K562 (cell line): Measurements from ENCODE around the gene TRAF5. TPM values are rescaled to one million over a fixed set of nuclear protein-coding genes. Genes with fewer than 3 reads are reported as not detected.

ENCODE experiments used
- CBX2 ChIP-seq: fragments of 200-600 bp; sonication (generic); IDR thresholded peaks from one replicate; pipeline ENCODE4 v1.6.1; 2012; ENCODE audit warnings: mild to moderate bottlenecking, low read length, inconsistent platforms; ENCODE audit not compliant: insufficient read depth, poor library complexity, severe bottlenecking
- CTBP1 ChIP-seq: fragments of 450-650 bp; IDR thresholded peaks from 2 replicates; pipeline ENCODE4 v1.6.1; 2016; ENCODE audit warnings: borderline replicate concordance
- EP300 ChIP-seq: IDR thresholded peaks from 2 replicates; pipeline ENCODE4 v1.6.1; 2012; ENCODE audit warnings: low read length, improper control_type of control experiment
- GABPA ChIP-seq: fragments of 200-800 bp; sonication (Bioruptor generic); conservative IDR thresholded peaks from 2 replicates; pipeline ENCODE4 v1.6.1; 2016; ENCODE audit warnings: low read depth, missing genetic modification characterization, missing compliant biosample characterization
- HLTF ChIP-seq: fragments of 450-650 bp; IDR thresholded peaks from 2 replicates; pipeline ENCODE4 v1.6.1; 2016
- KDM1A ChIP-seq, 2 experiments: fragments of 450-650 bp; IDR thresholded peaks; 2 replicates each; pipeline ENCODE4 v1.6.1; 2016; ENCODE audit warnings: mild to moderate bottlenecking in 2 of 2
- NFYB ChIP-seq: IDR thresholded peaks from 2 replicates; pipeline ENCODE4 v1.6.1; 2011; ENCODE audit warnings: mild to moderate bottlenecking, moderate library complexity; ENCODE audit not compliant: insufficient read length; ENCODE audit errors: extremely low read depth
- NRF1 ChIP-seq, 2 experiments: fragments of 450-650 bp; IDR thresholded peaks in 1 of 2; conservative IDR thresholded peaks in 1 of 2; 2 replicates each; pipeline ENCODE4 v1.6.1; 2014; ENCODE audit warnings: mild to moderate bottlenecking in 2 of 2
- PHF8 ChIP-seq: fragments of 200-600 bp; sonication (generic); IDR thresholded peaks from 2 replicates; pipeline ENCODE4 v1.6.1; 2012; ENCODE audit warnings: mixed run types, mild to moderate bottlenecking, inconsistent platforms, low read length, moderate library complexity, borderline replicate concordance
- POLR2AphosphoS5 ChIP-seq: IDR thresholded peaks from 2 replicates; pipeline ENCODE4 v1.6.1; 2011; ENCODE audit warnings: mild to moderate bottlenecking, low read depth, low read length, moderate library complexity; ENCODE audit not compliant: control insufficient read depth, insufficient read depth
- RB1 ChIP-seq: fragments of 450-650 bp; IDR thresholded peaks from 2 replicates; pipeline ENCODE4 v1.6.1; 2017; ENCODE audit warnings: low read depth, mild to moderate bottlenecking
- SMARCE1 ChIP-seq: fragments of 450-650 bp; IDR thresholded peaks from 2 replicates; pipeline ENCODE4 v1.7.1; 2016; ENCODE audit warnings: mild to moderate bottlenecking
- SRSF9 ChIP-seq: fragments of 200-400 bp; formaldehyde crosslinking; IDR thresholded peaks from 2 replicates; pipeline ENCODE4 v1.6.1; 2017; ENCODE audit warnings: low read depth, low read length, borderline replicate concordance
- TEAD4 ChIP-seq, 2 experiments: sonication (generic) in 1 of 2; formaldehyde crosslinking in 1 of 2; IDR thresholded peaks; 2 replicates each; pipeline versions ENCODE4 v1.6.1 to v1.8.0; 2012 to 2022; ENCODE audit warnings: borderline replicate concordance in 1 of 2, inconsistent platforms in 1 of 2, low read length in 1 of 2, mild to moderate bottlenecking in 1 of 2, missing genetic modification reagents in 1 of 2
- TSC22D4 ChIP-seq: fragments of 450-650 bp; IDR thresholded peaks from 2 replicates; pipeline ENCODE4 v1.6.1; 2016; ENCODE audit warnings: missing genetic modification characterization, missing biosample characterization, control low read depth
- ZFP1 ChIP-seq: fragments of 450-650 bp; formaldehyde crosslinking; IDR thresholded peaks from 2 replicates; pipeline ENCODE4 v1.4.0; 2020; ENCODE audit warnings: mild to moderate bottlenecking, mixed read lengths
- ZNF311 ChIP-seq: fragments of 250-450 bp; sonication (Bioruptor Pico); IDR thresholded peaks from 2 replicates; pipeline ENCODE4 v1.4.0; 2020; ENCODE audit warnings: mild to moderate bottlenecking, moderate library complexity
- polyA plus RNA-seq, 8 experiments: library from polyadenylated mRNA; depleted of rRNA in 4 of 8; stranded (reverse) in 5 of 8; unstranded in 3 of 8; fragments of >200 nt; fragmentation: Nextera tagmentation in 2 of 8; fragmentation: Illumina TruSeq in 1 of 8; extraction: Ambion mirVana in 2 of 8; extraction: Trizol in 1 of 8; gene quantifications; 2 replicates each; pipeline versions ENCODE4 v1.2.1 to v1.2.3, GENCODE V29; 2011 to 2014; ENCODE audit warnings: inconsistent platforms in 1 of 8, missing spikeins in 1 of 8
- total RNA-seq, 7 experiments: library from RNA; depleted of rRNA in 6 of 7; stranded (reverse); fragments of >200 nt in 6 of 7; fragmentation: Illumina TruSeq in 2 of 7; extraction: Trizol in 2 of 7; gene quantifications; 2 replicates each; pipeline versions ENCODE4 v1.2.1 to v1.2.3, GENCODE V29; 2011 to 2021; ENCODE audit warnings: low replicate concordance in 1 of 7
- TF ChIP-seq, protein P1 (sequence below): fragments of 450-650 bp; IDR thresholded peaks from 2 replicates; pipeline ENCODE4 v1.6.1; 2017; ENCODE audit warnings: antibody characterized with exemption, mild to moderate bottlenecking
- TF ChIP-seq, protein P2 (sequence below): sonication (generic); formaldehyde crosslinking; IDR thresholded peaks from 2 replicates; pipeline ENCODE4 v1.8.0; 2022; ENCODE audit warnings: mild to moderate bottlenecking, missing genetic modification reagents

Gene TRAF5
- total and polyA plus RNA-seq, 9 of the 15 experiments (the other 6 are each of a cell fraction or from before 2014, with no cell fraction given) = 2.0 to 9.3 (median 5.3) TPM

GRCh38 chr1:211382714-211383480 is 56.3 kb downstream of the TRAF5 start (continued):
- TF ChIP-seq, protein P1, sequence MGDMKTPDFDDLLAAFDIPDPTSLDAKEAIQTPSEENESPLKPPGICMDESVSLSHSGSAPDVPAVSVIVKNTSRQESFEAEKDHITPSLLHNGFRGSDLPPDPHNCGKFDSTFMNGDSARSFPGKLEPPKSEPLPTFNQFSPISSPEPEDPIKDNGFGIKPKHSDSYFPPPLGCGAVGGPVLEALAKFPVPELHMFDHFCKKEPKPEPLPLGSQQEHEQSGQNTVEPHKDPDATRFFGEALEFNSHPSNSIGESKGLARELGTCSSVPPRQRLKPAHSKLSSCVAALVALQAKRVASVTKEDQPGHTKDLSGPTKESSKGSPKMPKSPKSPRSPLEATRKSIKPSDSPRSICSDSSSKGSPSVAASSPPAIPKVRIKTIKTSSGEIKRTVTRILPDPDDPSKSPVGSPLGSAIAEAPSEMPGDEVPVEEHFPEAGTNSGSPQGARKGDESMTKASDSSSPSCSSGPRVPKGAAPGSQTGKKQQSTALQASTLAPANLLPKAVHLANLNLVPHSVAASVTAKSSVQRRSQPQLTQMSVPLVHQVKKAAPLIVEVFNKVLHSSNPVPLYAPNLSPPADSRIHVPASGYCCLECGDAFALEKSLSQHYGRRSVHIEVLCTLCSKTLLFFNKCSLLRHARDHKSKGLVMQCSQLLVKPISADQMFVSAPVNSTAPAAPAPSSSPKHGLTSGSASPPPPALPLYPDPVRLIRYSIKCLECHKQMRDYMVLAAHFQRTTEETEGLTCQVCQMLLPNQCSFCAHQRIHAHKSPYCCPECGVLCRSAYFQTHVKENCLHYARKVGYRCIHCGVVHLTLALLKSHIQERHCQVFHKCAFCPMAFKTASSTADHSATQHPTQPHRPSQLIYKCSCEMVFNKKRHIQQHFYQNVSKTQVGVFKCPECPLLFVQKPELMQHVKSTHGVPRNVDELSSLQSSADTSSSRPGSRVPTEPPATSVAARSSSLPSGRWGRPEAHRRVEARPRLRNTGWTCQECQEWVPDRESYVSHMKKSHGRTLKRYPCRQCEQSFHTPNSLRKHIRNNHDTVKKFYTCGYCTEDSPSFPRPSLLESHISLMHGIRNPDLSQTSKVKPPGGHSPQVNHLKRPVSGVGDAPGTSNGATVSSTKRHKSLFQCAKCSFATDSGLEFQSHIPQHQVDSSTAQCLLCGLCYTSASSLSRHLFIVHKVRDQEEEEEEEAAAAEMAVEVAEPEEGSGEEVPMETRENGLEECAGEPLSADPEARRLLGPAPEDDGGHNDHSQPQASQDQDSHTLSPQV = peak; percentile 87
- peak; percentile 100 for TF ChIP-seq PHF8
- 0 out of 2 replicates have a peak, but pooled peaks have one; percentile 11 for TF ChIP-seq SMARCE1
- peak; percentile 96 to 97 for TF ChIP-seq NRF1 (conservative IDR thresholded peaks at IDR 0.05 in 1 of 2, IDR thresholded peaks at IDR 0.05 in 1 of 2)
- TF ChIP-seq CBX2 = no peak
- TF ChIP-seq, protein P2, sequence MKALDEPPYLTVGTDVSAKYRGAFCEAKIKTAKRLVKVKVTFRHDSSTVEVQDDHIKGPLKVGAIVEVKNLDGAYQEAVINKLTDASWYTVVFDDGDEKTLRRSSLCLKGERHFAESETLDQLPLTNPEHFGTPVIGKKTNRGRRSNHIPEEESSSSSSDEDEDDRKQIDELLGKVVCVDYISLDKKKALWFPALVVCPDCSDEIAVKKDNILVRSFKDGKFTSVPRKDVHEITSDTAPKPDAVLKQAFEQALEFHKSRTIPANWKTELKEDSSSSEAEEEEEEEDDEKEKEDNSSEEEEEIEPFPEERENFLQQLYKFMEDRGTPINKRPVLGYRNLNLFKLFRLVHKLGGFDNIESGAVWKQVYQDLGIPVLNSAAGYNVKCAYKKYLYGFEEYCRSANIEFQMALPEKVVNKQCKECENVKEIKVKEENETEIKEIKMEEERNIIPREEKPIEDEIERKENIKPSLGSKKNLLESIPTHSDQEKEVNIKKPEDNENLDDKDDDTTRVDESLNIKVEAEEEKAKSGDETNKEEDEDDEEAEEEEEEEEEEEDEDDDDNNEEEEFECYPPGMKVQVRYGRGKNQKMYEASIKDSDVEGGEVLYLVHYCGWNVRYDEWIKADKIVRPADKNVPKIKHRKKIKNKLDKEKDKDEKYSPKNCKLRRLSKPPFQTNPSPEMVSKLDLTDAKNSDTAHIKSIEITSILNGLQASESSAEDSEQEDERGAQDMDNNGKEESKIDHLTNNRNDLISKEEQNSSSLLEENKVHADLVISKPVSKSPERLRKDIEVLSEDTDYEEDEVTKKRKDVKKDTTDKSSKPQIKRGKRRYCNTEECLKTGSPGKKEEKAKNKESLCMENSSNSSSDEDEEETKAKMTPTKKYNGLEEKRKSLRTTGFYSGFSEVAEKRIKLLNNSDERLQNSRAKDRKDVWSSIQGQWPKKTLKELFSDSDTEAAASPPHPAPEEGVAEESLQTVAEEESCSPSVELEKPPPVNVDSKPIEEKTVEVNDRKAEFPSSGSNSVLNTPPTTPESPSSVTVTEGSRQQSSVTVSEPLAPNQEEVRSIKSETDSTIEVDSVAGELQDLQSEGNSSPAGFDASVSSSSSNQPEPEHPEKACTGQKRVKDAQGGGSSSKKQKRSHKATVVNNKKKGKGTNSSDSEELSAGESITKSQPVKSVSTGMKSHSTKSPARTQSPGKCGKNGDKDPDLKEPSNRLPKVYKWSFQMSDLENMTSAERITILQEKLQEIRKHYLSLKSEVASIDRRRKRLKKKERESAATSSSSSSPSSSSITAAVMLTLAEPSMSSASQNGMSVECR = peak; percentile 84; the same call in 1 of the 2 replicates
- peak; percentile 42; the same call in 1 of the 2 replicates for TF ChIP-seq EP300
- TF ChIP-seq NFYB = no peak
- no peak for TF ChIP-seq TSC22D4
- TF ChIP-seq TEAD4 (IDR thresholded peaks at IDR 0.05; ENCODE audit: low read length) = no peak; the same call in none of the 2 replicates
- peak; percentile 83; the same call in 1 of the 2 replicates for TF ChIP-seq TEAD4 (CRISPR knock-in tag; IDR thresholded peaks at IDR 0.05; ENCODE audit: borderline replicate concordance)
- peak; percentile 99 for TF ChIP-seq POLR2AphosphoS5
- TF ChIP-seq SRSF9 = no peak
- TF ChIP-seq ZFP1 (CRISPR knock-in tag) = no peak
- peak; percentile 72; the same call in 1 of the 2 replicates for TF ChIP-seq CTBP1
- TF ChIP-seq HLTF = 0 out of 2 replicates have a peak, but pooled peaks have one; percentile 53
- no peak for TF ChIP-seq KDM1A (IDR thresholded peaks at IDR 0.05)
- 0 out of 2 replicates have a peak, but pooled peaks have one; percentile 12 for TF ChIP-seq ZNF311 (CRISPR knock-in tag)
- peak; percentile 46; the same call in 1 of the 2 replicates for TF ChIP-seq RB1
- peak; percentile 87 for TF ChIP-seq GABPA (tag)
